Pancreas (tissue), 10 donors: ENCODE measurements around the gene GPC6. TPM values are rescaled to one million over a fixed set of nuclear protein-coding genes. Genes with fewer than 3 reads are reported as not detected.
A peak's percentile ranks its signal among the peaks of the same experiment; 100 is the strongest.

ENCODE experiments used
- ATAC-seq, 4 donors: fragments of 200-7000 bp; cut with Tn5 transposase; one replicate each; pipeline versions ENCODE4 v1.8.0 to v1.9.1; 2020; ENCODE audit warnings: mild to moderate bottlenecking in 4 of 4, moderate library complexity in 4 of 4
- DNase-seq, 6 donors: peaks; one replicate each; pipeline ENCODE4 v3.0.0-alpha.2; 2020
- FAIRE-seq: peaks from 2 replicates; lab custom pipeline; 2012; peaks lifted over from hg19 to GRCh38; lab: Jason Lieb, UNC
- H3K27ac ChIP-seq, 4 donors: fragments of 200-600 bp; sonication (generic); 1 replicate in 3 of 4; 2 replicates in 1 of 4; pipeline versions ENCODE4 v1.5.0 to v1.8.0; 2020
- H3K27me3 ChIP-seq, 4 donors: fragments of 200-600 bp; one replicate each; pipeline ENCODE4 v1.8.0; 2021
- H3K36me3 ChIP-seq, 3 donors: fragments of 200-600 bp; sonication (generic) in 1 of 3; one replicate each; pipeline versions ENCODE4 v1.5.0 to v1.8.0; 2020 to 2021
- H3K4me1 ChIP-seq, 3 donors: fragments of 200-600 bp; one replicate each; pipeline ENCODE4 v1.8.0; 2021
- H3K4me3 ChIP-seq, 4 donors: fragments of 200-600 bp; sonication (generic) in 2 of 4; one replicate each; pipeline versions ENCODE4 v1.5.0 to v1.8.0; 2020 to 2021
- H3K9me3 ChIP-seq, 4 donors: fragments of 200-600 bp; one replicate each; pipeline ENCODE4 v1.8.0; 2021
- WGBS, 2 donors: extraction: QIAGEN DNeasy Blood & Tissue Kit; methylation state at CpG; one replicate each; pipeline ENCODE4 v1.1.7; 2013; 5-methylcytosine and 5-hydroxymethylcytosine counted together
- intact Hi-C, 3 donors: fragments of 100-400 bp; cut with DNase I; formaldehyde crosslinking; loops; one replicate each; pipeline versions ENCODE4 v1.11.1 to v1.14.2; 2022
- polyA plus RNA-seq, 2 donors: library from polyadenylated mRNA; stranded (reverse); fragments of 200-250 nt; gene quantifications; one replicate each; pipeline ENCODE4 v1.2.3, GENCODE V29; 2013
- total RNA-seq, 6 donors: library from RNA; stranded (reverse); fragmentation: NEBNext Ultra II Directional in 4 of 6; extraction: Animal tissue kit (Norgen Biotek cat#: 25700) in 4 of 6; gene quantifications; one replicate each; pipeline versions ENCODE4 v1.2.1 to v1.2.4, GENCODE V29; 2021 to 2023
- TF ChIP-seq, protein P1 (sequence below), 4 donors: fragments of 200-600 bp; sonication (generic) in 3 of 4; IDR thresholded peaks; one replicate each; pipeline versions ENCODE4 v1.5.0 to v1.8.0; 2021; ENCODE audit warnings: antibody characterized with exemption in 4 of 4
- donor health status: healthy with polysubstance abuse.
- donor health status: DM: no; HTN: no; CAD: no; lungs with moderate emphysema.
- donor health status: DM: no; HTN: no; CAD: no.
- donor health status: control.
- donor health status: control.
- donor health status: Bipolar disorder and iron deficiency.
- donor health status: DM: yes; HTN: yes; CAD: no.
- donor health status: DM: no; HTN: no; CAD: no.
- donor health status: DM: no; HTN: no; CAD: no.
- donor health status: DM: yes; HTN: yes; CAD: no.

Gene GPC6
- total and polyA plus RNA-seq, 8 donors = 0.23 to 3.3 (median 1.2) TPM

GRCh38 chr13:94168783-94169453 is 942.3 kb downstream of the GPC6 start:
- no peak for ATAC-seq
- FAIRE-seq = no peak

DNA sequence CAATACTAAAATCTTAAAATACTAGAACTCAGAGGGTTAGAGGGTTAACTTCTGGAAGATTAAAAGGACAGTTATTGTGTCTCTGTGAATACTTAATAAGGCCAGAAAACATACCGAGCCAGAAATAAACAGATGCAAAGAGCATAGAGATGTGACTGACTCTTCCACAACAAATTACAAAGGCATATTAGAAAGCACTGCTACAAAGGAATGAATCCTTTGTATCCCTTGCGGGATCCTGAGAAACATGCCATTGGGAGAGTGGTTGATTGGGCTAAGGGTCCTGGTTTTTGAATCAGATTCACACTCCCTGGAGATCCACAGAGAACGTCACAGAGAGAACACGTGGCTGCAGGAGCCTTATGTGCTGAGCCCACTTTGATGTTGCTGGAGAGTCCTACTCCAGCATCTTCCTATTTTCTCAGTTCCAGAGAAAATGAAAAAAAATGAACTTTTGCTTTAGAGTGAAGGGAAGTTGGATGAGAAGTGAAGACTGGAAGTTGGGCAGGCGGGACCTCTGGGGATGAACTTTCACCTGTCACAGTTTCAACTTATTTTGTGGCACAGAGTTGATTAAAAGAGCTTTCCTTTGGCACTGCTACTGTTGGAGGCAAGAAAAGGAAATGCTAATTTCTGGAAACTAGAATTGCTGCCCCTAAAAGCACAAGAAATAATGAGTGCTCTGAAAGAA is 943.0 kb downstream of the GPC6 start:
- Histone ChIP-seq H3K27me3 (no peaks in the 10 kb centered on the region), H3K27ac (no peak overlapping the region)

More at GRCh38 chr13:94168783-94169453, 942.3 kb downstream of the GPC6 start:
- TF ChIP-seq, protein P1, sequence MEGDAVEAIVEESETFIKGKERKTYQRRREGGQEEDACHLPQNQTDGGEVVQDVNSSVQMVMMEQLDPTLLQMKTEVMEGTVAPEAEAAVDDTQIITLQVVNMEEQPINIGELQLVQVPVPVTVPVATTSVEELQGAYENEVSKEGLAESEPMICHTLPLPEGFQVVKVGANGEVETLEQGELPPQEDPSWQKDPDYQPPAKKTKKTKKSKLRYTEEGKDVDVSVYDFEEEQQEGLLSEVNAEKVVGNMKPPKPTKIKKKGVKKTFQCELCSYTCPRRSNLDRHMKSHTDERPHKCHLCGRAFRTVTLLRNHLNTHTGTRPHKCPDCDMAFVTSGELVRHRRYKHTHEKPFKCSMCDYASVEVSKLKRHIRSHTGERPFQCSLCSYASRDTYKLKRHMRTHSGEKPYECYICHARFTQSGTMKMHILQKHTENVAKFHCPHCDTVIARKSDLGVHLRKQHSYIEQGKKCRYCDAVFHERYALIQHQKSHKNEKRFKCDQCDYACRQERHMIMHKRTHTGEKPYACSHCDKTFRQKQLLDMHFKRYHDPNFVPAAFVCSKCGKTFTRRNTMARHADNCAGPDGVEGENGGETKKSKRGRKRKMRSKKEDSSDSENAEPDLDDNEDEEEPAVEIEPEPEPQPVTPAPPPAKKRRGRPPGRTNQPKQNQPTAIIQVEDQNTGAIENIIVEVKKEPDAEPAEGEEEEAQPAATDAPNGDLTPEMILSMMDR (IDR thresholded peaks at IDR 0.05) = no peak
- no peak overlapping the region for H3K27ac ChIP-seq
- H3K27me3 ChIP-seq = no peaks in the 10 kb centered on the region
- H3K36me3 ChIP-seq = no peaks in the 10 kb centered on the region
- intact Hi-C loops = no loop called here
- peaks cover 0 to 3% (median 0%) of the 10 kb centered on the region in 3 donors for H3K4me1 ChIP-seq
- DNase-seq = no peak
- 70 to 72% methylated on average over 9 of the region's 9 CpGs for WGBS, 2 donors
- H3K4me3 ChIP-seq = no peak overlapping the region
- H3K9me3 ChIP-seq = no peaks in the 10 kb centered on the region

GRCh38 chr13:94170145-94170571 is 943.6 kb downstream of the GPC6 start:
- 77 to 85% methylated on average over 4 of the region's 4 CpGs for whole genome bisulfite sequencing, 2 donors
- DNase-seq (peak in 1 of 6 donors; percentile 22), FAIRE-seq (no peak), ATAC-seq (peak in 2 of 4 donors; percentile 32 to 61)
- H3K4me3 ChIP-seq = no peak overlapping the region
- H3K27ac ChIP-seq = no peak overlapping the region
- H3K4me1 ChIP-seq = peaks cover 4 to 12% (median 12%) of the 10 kb centered on the region in 3 donors
- intact Hi-C loops = no loop called here
- H3K36me3 ChIP-seq = no peaks in the 10 kb centered on the region
- no peaks in the 10 kb centered on the region for H3K27me3 ChIP-seq
- no peaks in the 10 kb centered on the region for H3K9me3 ChIP-seq
- TF ChIP-seq, protein P1 (IDR thresholded peaks at IDR 0.05) = no peak

More for the DNA sequence above, 943.0 kb downstream of the GPC6 start:
- FAIRE-seq (no peak), DNase-seq (no peak), ATAC-seq (no peak)
- intact Hi-C loops = no loop called here
- no peaks in the 10 kb centered on the region for H3K9me3 ChIP-seq
- TF ChIP-seq, protein P1 (IDR thresholded peaks at IDR 0.05) = no peak
- 73 to 76% methylated on average over 5 of the region's 5 CpGs for WGBS, 2 donors
- H3K4me3 ChIP-seq = no peak overlapping the region
- H3K4me1 ChIP-seq = peaks cover 2 to 9% (median 6%) of the 10 kb centered on the region in 3 donors
- H3K36me3 ChIP-seq = no peaks in the 10 kb centered on the region

- FAIRE-seq (no peak), ATAC-seq (no peak), DNase-seq (no peak)
- Histone ChIP-seq H3K27me3 (no peaks in the 10 kb centered on the region), H3K4me1 (peaks cover 4 to 12% (median 12%) of the 10 kb centered on the region in 3 donors), H3K4me3 (no peak overlapping the region), H3K36me3 (no peaks in the 10 kb centered on the region), H3K9me3 (no peaks in the 10 kb centered on the region), H3K27ac (no peak overlapping the region)
- whole genome bisulfite sequencing, 2 donors = 94 to 98% methylated on average over 2 of the region's 2 CpGs
- intact Hi-C loops = no loop called here
- TF ChIP-seq, protein P1 (IDR thresholded peaks at IDR 0.05) = no peak
These were observed 945.8 kb downstream of the GPC6 start for GRCh38 chr13:94172416-94172815.
